ENCODE results near the gene TEX53.

DNA sequence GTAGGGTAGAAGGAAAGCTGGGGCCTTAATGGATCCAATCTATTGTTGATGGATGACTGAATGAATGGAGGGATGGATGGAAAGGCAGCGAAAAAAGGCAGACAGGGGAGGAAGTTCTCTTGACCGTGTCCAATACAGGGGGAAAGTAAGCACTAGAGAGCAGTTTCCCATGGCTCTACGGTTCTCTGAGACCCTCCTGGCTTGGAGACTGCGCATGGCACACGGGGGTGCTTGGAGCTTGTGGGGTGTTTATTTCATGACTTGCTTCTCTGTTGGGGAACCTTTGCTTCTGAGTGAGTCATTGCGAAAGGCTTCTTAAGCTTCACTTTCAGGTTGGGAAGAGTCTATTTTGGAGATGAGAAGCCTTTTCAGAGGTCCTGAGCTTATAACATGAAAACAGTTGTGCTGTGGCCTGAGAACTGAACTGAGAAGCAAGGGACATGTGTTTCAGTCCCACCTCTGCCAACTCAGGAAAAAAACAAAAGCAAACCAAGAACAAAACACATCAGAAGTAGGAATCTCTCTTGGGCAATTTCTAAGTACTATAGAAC lies 37.2 kb upstream of the TEX53 start:
- no peak for TF ChIP-seq CTCF (IDR thresholded peaks at IDR 0.05)
- no peak for TF ChIP-seq POLR2A (IDR thresholded peaks at IDR 0.05)
